NT2/D1 (cell line): Measurements from ENCODE around the gene TRNAU1AP.
"Not testable (repeated sequence)": the region's sequence is repeated elsewhere in the genome, so short reads cannot be mapped to it uniquely, and the experiment has no call there.

Experiments used
- SUZ12 ChIP-seq: IDR thresholded peaks from 2 replicates; pipeline ENCODE4 v1.6.1; 2011; ENCODE audit not compliant: insufficient read length, insufficient read depth; ENCODE audit errors: extremely low read depth
- YY1 ChIP-seq: IDR thresholded peaks from 2 replicates; pipeline ENCODE4 v1.6.1; 2011; ENCODE audit not compliant: insufficient read length, insufficient read depth

DNA sequence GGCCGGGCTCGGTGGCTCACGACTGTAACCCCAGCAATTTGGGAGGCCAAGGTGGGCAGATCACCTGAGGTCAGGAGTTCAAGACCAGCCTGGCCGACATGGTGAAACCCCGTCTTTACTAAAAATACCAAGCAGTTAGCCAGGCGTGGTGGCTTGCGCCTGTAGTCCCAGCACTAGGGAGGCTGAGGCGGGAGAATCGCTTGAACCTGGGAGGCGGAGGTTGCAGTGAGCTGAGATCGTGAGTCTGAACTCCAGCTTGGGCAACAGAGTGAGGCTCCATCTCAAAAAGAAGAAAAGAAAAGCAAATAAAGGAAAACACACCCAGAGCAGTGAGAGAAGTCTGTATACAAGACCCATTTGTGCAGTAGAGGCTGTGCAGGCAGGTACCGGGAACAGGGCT, 32.1 kb upstream of the TRNAU1AP start:
- not testable (repeated sequence) for TF ChIP-seq YY1, SUZ12
